Left cardiac atrium (tissue), 4 donors: Measurements from ENCODE around the gene SLC22A23. TPM values are rescaled to one million over a fixed set of nuclear protein-coding genes. Genes with fewer than 3 reads are reported as not detected.

Experiments used
- ATAC-seq, 2 donors: fragments of 200-7000 bp; cut with Tn5 transposase; one replicate each; pipeline ENCODE4 v1.9.1; 2020; ENCODE audit warnings: mild to moderate bottlenecking in 2 of 2, moderate library complexity in 2 of 2
- DNase-seq: peaks from one replicate; pipeline ENCODE4 v3.0.0-alpha.2; 2020
- intact Hi-C, 2 donors: fragments of 100-400 bp; cut with DNase I; formaldehyde crosslinking; loops; one replicate each; pipeline versions ENCODE4 v1.14.1 to v1.15.1; 2022 to 2023
- total RNA-seq, 2 donors: library from RNA; stranded (reverse); fragmentation: NEBNext Ultra II Directional; extraction: Animal tissue kit (Norgen Biotek cat#: 25700); gene quantifications; one replicate each; pipeline ENCODE4 v1.2.1, GENCODE V29; 2021
- donor health status: DM: no; HTN: yes; CAD: no.
- donor health status: DM: no; HTN: yes; CAD: no; lungs with severe emphysema.
- donor health status: DM: yes; HTN: yes; CAD: no.
- donor health status: Dilated cardiomyopathy.

Gene SLC22A23
- total RNA-seq, 2 donors from 2014 or later: 4.3 to 5.5 TPM

DNA sequence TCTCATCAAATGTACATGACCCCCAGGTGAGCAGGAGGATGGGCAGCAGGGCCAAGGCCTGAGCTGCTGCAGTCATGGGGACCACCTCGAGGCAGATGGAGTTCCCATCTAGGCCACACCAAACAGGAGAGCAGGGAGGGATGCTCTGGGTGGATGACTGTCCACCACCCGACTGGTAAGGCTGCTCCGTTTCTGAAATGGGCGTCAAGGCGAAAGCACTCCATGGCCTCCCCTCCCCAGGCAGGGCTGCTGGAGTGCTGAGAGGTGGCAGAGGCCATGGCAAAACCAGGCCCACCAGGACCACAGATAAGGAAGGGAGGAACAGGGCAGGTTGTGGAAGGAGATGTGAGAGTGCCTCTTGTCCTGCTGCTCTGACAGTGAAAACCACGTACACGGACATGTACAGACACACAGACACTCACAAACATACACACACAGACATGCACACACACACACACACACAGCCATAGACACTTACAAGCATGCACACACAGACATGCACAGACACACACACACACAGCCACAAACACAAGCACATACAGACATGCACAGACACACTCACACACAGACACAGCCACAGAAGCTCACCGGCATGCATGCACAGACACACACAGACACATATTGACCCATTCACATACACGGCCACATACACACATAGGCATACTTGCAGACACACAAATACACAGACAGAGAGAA is 104.9 kb downstream of the SLC22A23 start:
- intact Hi-C loops: no loop called here
- DNase-seq (no peak), ATAC-seq (no peak)

DNA sequence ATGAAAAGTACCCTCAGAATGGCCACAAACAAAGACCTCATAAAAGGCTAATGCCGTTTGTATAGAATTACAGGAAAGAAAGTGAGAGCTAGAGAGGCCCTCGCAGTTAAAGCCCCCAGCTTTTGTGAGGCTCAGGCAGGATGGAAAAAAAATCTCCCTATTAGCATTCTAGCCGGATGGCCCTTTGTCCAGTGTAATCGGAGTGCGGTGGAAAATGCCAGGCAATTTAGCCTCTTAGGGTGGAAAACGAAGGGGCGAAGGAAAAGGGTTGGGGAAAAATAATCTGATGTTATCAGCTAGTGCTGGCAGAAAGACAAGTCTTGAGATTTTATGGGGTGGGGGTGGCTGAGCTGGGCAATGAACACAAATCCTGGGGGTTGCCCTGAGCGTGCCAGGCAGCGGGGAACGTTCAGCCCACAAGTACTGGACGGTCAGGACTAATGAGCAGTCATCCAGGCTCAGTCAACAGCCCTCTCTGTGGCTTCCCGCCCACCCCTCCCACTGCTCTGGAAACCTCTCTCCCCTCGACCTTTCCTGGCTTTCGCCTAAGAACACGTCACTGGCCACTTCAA is 105.7 kb downstream of the SLC22A23 start:
- intact Hi-C loops: no loop called here
- ATAC-seq (no peak), DNase-seq (no peak)

DNA sequence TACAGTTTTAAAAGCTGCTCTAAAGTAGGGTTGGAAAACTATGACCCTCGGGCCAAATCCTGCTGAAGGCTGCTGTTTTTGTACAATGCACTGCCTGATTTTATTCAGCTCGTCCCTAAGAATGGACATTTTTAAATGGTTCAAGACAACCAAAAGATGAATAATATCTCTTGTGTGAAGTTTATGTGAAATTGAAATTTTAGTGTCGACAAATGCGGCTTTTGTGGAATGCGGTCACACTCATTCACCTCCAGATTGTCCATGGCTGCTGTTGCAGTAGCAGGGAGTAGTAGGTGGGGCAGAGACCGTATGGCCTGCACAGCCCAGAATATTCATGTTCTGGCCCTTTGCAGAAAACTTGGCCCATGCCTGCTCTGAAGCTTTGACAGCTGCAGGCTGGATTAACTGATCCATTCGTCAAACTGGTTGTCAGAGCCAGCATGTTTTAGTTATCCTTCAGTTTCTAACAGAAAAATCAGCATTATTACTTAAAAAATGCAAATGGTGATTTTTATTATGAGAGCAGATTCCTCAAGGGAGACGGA is 106.5 kb downstream of the SLC22A23 start:
- no peak for DNase-seq
- no peak for ATAC-seq
- intact Hi-C loops: no loop called here

DNA sequence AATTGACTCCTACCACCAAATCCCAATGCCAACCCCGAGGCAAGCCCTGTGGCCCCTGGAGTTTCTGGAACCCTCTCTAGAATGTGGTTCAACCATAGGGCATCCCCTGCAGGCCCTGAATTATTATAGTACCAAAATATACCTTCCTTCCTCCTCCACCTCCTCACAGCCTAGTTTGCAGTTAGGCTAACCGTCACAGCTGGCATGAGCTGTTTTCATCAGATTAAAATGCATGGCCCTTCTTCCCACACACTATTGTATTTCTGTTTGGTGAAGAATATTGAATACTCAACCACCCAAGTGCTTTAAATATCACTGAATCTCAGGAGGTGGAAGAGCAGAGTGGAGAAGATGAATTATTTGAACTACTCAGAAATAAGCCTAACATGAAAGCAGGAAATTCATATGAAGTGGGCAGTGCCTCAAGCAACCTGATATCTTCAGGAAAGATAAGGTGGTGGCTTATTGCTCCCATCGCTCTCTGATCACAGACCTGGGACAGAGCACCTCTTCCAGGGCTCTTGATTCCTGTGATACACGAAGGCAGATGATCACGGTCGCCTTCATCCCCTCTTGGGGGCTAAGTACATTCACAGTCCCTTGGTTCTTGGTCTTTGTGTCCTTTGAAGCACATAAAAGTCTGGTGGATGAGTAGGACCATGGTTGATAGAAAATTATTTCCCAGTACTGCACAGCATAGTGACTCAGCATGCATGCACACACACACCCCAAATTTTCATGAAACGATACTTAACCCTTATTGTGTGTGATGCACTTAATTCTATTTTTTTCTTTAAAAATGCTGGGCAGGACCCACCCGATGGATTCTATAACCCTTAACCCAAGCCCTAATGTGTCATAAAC is 107.2 kb downstream of the SLC22A23 start:
- ATAC-seq: no peak
- intact Hi-C loops: no loop called here

DNA sequence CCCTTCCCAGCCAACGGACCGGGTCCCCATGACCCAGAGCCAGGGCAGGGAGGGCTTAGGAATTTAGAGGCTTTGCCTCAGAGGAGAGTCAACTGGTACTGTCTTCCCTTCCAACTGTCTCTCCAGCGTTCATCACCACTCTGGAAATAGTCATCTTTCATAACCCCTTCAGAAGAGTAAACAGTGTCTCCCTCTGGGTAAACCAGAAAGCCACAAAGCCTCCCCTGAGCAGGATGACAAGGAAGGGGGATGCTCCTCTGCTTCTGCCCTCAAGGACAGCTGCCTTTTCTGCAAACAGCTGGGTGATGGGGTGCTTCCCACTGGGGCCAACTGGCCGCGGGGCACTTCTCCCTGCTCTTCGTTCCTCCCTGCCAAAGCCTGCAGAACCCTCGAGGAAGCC is 108.0 kb downstream of the SLC22A23 start:
- intact Hi-C loops: no loop called here
- ATAC-seq (no peak), DNase-seq (no peak)

More for the DNA sequence above, 107.2 kb downstream of the SLC22A23 start:
- no peak for DNase-seq

DNA sequence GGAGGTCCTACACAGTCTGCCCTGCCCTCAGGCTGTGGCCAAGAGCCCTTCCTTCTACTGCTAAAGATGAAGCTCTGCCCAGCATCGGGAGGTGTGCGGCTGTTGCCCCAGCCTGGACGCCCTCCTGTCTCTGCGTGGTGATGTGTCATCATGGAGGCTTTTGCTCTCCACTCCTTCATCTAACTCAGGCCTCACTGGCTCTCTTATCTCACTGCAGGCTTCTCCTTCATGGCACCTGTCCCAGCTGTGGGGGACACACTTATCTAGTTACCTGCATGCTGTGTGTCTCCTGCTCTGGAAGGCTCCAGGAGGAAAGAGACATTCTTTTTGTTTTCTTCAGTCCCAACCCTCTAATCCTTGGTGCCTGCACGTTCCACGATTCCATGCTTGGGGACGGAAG is 109.0 kb downstream of the SLC22A23 start:
- intact Hi-C loops: no loop called here
- ATAC-seq: no peak
- no peak for DNase-seq

DNA sequence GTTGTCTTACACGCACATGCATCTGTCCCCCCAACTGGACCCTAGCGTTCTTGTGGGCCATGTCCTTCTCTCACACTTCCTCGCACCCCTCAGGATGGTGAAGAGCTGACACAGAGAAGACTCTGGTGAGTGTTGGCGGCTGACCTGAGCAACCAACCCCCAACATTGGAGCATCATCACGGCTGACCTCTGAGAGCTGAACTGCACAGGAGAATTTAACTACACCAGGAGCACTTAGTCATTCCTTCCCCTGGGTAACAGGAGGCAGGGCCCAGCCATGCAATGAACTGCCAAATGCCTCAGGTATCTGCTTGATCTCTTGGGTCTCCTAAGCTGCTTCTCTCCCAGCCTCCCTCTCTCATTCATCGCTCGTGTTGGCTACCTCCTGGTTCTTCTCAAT is 109.6 kb downstream of the SLC22A23 start:
- no peak for ATAC-seq
- no peak for DNase-seq
- intact Hi-C loops: no loop called here

DNA sequence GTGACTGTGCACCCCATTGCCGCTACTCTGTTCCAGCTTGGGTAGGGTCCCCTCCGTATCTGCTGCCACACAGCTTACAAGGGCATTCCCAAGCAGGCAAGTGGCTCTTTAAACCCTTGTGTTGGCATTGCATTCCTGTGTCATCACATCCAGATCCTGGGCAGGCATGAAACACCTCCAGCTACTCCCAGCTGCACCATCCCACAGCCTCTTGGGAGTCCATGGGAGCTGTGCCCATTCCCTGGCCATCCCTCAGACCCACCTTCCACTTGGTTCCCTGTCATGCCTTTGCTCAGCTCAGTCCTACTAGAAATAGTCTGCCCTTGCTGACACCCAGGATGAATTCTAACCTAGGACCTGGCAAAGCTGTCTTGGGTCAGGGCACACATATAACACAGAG is 110.4 kb downstream of the SLC22A23 start:
- intact Hi-C loops: no loop called here
- ATAC-seq: no peak
- no peak for DNase-seq

DNA sequence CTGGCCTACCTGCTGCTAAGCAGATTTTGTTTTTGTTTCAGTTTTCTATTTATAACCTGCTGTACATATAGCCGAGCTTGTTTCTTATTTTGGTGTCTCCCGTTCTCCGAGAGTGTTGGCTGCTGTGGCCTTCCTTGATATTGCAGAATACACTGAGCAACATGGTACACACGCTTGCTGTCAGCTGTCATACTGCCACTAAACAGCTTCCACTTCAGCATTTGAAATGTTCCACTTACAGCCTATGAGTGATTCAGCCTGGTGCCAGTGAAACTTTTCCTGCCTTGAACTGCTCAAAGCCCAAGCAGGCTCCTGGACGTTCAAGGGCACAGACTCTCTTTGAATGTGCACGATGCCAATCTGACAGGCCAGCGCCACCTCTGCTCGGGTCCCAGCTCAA is 111.0 kb downstream of the SLC22A23 start:
- intact Hi-C loops: no loop called here
- ATAC-seq: peak; percentile 51 to 85
- DNase-seq: no peak

DNA sequence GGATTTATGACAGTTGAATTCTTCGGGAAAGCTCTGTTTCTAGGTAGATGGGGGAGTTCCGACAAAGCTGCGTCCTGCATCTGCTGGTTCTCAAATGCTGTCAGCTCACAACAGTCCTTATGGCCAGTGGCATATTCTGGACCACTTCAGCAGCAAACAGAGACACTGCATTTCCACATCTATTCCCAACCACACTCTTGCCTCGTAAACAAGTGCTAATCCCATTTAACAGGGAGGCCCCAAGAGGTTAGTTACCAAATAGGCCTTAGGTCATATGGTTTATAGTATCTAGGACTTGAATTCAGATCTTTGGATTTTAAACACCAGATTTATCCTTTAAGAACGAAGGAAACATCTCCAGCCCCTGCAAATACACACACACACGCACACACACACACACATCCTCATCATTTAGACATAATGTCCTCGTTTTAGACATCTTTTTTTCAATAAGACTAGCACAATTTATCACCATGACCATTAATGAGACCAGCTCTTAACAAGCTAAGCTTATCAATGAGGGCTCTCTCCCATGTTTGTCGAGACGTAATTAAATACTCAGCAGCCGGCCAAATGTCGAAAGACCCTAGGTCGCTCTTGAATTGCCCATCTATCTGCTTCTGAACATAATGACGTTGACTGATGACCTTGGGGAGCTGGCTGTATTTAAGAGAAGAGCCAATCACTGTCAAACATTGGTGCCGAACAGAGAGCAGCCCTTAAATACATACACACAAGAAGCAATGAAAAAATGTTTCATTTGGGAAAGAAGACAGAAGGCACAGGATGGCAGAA is 113.6 kb downstream of the SLC22A23 start:
- intact Hi-C loops: no loop called here
- DNase-seq (no peak), ATAC-seq (no peak)

DNA sequence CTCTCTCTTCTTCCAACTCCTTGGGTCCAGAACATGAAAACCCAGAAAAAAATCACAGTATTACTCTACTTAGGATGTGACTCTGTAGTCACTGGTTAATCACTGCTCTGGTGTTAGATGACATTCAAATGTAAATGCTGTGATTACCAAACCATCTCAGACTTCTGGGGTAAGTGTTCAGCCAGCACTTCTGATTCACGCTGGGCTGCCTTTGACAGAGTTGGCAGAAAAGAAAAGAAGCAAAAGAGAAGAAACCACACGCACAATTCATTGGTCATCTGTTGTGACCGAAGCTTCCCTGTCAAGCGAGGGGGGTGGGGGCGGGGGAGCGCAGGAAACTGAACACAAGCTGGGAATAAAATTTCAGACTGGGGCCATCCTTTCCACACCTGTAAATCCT is 115.4 kb downstream of the SLC22A23 start:
- DNase-seq (no peak), ATAC-seq (peak; percentile 32 to 74)
- intact Hi-C loops: no loop called here

DNA sequence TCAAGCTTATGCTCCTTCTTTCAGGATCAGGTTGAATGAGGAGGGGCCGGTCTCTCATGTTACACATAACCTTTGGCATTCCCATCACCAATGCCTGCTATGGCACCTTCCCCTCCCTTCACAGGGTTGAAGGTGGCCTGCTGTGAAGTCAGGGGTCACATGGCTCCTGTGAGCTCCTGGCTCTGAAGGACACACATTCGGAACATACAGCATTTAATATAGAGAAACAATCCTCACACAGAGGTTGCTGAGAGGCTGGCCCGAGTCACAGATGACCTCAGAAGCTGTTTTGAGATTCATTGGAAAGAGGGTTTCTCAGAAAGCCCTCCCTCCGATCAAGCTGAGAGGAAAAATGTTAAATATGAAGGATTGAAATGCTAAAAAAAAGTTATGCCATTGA is 116.0 kb downstream of the SLC22A23 start:
- ATAC-seq (no peak), DNase-seq (no peak)
- intact Hi-C loops: no loop called here

DNA sequence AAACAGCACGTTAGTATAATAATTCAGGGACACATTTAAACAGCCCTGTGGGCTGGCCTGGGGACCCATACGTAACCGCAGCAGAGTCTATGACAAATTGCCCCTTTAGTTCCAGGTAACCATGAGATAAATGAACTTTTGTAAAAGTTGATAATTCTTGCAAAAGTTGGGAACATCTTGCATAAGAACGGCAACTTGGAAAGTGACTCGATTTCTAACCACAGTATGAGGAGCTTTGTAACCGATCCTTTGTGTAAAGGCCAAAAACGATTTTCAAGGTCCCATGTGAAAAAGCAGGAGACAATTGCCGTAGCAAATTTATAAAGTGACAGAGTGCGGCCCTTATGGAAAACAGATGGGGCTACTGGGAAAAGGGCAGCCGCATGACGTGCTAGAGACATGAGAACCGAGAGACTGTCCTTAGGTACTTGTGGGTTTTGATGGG is 116.5 kb downstream of the SLC22A23 start:
- ATAC-seq (no peak), DNase-seq (no peak)
- intact Hi-C loops: no loop called here

DNA sequence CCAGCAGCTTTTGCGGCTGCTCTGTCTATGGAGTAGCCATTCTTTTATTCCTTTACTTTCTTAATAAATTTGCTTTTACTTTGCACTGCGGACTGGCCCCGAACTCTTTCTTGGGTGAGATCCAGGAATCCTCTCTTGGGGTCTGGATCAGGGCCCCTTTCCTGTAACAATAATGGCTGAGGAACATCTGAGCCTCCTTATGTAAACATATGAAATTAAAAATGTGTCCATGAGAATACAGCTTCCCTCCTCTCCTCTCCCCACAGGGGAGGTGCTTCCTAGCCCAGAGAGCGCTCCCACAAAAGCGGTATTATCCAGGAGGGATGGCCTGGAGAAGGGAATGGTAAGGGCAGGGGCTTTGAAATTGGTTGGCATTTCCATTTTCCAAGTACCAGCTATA is 117.0 kb downstream of the SLC22A23 start:
- no peak for DNase-seq
- no peak for ATAC-seq
- intact Hi-C loops: no loop called here

DNA sequence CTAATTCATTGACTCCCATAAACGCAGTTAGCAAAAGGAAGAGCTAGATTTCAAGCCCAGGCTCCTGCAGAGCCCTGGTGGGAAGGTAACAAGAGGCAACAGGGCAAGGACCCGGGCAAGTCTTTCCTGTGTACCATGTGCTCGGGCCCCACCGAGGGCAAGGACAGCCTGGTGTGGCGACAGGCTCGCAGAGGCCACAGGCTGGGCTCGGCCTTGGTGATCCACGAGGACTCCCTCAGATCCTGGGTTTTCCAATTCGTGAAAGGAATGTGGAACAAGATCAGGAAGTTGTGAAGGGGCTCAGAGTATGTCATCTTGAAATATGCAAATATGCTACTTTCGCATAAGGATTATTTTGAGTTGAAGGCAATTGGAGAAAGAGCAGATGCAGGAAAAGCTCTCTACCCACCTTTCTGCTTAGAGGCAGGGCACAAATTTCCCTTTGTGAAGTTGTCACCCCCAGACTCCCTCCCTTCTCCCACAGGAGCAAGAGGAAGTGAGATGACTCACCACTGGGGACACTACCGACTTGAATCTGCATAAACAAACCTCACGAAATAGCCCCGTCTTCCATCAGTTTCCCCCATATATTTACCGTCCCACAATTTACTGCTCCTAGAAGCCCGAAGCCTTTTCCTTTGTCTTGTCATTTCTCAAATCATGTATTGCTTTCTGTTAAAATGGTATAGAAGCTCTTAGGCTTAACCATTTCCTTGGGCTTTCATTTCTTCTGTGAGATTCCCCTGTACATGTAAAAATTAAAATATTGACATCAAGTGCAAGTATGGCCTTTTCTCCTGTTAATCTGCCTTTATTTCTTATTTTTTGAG is 119.1 kb downstream of the SLC22A23 start:
- DNase-seq (no peak), ATAC-seq (peak in 1 of 2 donors; percentile 35)
- intact Hi-C loops: no loop called here

DNA sequence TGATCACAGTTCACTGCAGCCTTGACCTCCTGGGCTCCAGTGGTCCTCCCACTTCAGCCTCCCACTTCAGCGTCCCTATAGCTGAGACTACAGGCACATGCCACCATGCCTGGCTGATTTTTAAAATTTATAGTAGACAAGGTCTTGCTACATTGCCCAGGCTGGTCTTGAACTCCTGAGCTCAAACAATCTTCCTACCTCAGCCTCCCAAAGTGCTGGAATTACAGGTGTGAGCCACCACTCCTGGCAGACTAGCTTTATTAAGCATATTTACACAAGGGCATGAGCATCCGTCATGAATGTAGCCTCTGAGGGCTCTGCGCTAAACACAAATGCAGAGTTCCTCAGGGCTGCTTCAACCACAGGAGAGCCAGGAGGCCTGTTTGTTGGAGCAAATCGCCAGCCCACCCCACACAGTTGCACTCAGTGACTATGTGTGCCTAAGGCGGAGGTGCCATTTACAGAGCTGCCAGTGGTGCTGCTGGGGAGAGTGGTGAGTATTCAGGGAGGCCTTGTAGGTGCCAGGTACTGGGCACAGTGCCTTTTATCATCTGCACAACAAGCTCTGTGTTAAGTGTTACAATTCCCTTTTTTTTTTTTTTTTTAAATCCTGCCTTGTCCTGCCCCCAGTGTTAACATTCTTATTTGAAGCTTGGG is 119.9 kb downstream of the SLC22A23 start:
- intact Hi-C loops: no loop called here
- DNase-seq (no peak), ATAC-seq (no peak)

DNA sequence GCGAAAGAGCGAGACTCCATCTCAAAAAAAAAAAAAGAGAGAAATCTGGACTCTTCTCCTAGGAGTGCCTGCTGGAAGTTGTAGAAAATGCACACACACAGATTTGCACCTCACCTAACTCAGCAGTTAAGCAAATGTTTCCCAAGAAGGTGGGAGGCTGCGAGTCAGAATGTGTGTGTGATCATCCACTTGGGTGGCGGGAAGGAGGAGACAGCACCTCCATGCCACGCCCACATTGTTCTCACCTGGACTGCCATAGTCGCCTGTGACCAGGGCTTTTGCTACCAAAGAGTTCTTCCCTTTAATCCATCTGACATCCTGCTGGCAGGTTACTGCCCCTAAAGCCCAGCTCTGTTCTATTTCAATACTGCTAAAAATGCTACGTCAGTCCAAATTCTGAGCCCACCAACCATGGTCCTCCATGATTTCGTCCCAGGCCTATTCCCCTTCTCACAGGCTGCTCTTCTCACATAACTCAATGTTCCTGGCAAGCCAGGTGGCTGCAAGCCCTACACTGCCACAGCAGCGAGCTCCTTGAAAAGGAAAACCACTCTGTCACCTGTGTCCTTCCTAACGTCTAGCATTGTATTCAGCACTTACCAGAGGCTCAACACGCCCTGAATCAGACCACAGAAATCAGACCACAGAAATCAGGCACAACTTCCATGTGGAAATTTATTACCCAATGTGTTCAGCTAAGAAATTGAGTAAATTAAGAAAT is 120.6 kb downstream of the SLC22A23 start:
- DNase-seq: no peak
- intact Hi-C loops: no loop called here
- no peak for ATAC-seq
